Endometrium (tissue), 2 donors: ENCODE results near the gene LONRF2.
"Not testable (repeated sequence)": the region's sequence is repeated elsewhere in the genome, so short reads cannot be mapped to it uniquely, and the experiment has no call there.

Experiments
- FAIRE-seq: peaks from 2 replicates; lab custom pipeline; 2012; peaks lifted over from hg19 to GRCh38; lab: Jason Lieb, UNC
- donor health status: control.
- donor health status: control.

The LONRF2 gene

DNA sequence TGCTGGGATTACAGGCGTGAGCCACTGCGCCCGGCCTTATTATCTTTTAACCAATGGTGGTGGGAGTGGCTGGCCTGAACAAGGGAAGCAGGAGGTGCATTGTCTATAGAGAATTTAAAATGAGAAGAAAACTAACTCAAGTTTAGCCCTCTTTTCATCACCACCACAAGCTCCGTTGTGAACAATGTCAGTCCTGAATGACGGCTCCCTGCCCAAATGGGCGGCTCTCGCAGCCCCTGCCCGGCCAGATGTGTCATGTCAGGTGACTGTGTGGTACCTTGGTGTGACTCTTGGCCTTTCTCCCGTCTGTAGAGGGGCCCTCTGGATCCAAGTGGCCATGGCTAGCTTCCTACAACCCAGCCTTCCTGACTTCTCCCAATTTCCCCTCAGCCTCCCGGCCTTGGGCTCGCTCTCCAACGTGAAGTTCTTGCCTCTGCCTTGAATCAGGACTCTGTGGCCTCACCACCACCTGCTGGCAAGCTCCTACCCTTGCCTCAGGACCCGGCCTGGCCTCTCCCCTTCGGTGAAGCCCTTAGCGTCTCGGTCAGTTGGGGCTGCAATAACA, 67.6 kb downstream of the LONRF2 start:
- no peak for FAIRE-seq

GRCh38 chr2:100253786-100254185, 68.5 kb downstream of the LONRF2 start:
- FAIRE-seq, result no peak

GRCh38 chr2:100252811-100253698, 69.2 kb downstream of the LONRF2 start:
- no peak for FAIRE-seq

- no peak for FAIRE-seq
Observed at GRCh38 chr2:100250645-100251044, 71.7 kb downstream of the LONRF2 start.

GRCh38 chr2:100248971-100249370, 73.3 kb downstream of the LONRF2 start:
- FAIRE-seq, result no peak

DNA sequence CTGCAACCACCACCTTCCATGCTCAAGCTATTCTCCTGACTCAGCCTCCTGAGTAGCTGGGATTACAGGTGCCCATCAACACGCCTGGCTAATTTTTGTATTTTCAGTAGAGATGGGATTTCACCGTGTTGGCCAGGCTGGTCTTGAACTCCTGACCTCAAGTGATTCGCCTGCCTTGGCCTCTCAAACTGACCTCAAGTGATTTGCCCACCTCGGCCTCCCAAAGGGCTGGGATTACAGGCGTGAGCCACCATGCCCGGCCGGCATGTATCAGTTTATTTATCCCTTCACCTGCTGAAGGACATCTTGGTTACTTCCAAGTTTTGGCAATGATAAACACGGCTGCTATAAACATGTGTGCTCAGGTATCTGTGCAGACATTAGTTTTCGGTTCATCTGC, 73.7 kb downstream of the LONRF2 start:
- not testable (repeated sequence) for FAIRE-seq

- no peak for FAIRE-seq
Observed at GRCh38 chr2:100248044-100248330, 74.3 kb downstream of the LONRF2 start.

- no peak for FAIRE-seq
Observed at GRCh38 chr2:100247256-100248043, 74.9 kb downstream of the LONRF2 start.

- FAIRE-seq, result no peak
Observed at GRCh38 chr2:100246163-100247145, 75.8 kb downstream of the LONRF2 start.

DNA sequence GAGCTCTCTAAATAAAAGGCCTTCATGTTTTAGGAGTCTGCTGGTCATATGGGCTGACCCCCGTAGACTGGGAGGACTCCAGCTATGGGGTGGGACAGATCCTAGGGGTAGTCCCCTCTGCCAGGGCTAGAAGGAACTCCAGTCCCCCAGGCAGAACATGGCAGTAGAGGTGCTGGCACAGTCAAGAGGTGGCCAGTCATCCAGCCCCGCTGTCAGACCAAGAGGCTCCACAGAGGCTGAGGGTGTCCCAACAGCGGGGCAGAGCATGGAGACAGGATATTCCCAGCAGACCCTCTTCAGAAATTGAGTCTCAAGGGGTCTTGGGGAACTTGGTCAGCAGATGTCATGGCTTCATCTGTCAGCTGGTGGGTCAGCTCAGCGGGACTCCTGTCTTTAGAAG, 76.6 kb downstream of the LONRF2 start:
- FAIRE-seq, result no peak

DNA sequence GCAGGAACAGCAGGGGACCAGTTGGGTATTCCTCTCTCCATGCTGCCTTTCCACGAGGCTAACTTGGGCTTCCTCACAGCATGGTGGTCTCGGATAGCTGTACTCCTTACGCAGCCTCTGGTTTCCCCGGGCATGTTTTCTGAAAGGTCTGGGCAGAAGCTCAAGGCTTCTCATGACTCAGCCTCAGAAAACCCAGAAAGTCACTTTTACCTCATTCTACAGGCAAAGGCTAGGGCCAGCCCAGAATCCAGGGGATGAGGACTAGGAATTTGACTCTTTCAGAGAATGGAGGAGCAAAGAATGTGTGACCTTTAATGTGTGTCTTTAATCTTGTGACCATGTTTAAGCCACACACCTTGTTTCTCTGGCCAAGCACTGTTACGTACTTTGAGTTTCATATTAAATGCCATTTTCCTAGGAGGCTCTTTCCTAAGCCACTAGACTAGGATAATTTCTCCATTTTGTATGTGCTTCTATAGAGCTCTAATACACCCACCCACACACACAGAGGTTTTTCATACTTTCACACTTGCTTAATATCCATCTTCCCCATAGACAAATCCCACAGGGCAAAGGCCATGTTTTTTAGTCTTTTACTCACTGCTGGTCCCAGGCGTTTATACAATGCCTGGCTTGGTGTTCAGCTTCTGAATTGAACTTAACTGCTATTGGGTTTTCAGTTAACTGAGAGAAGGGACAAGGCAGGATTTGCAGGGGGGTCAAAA, 77.3 kb downstream of the LONRF2 start:
- no peak for FAIRE-seq

- no peak for FAIRE-seq
Observed at GRCh38 chr2:100243631-100244030, 78.7 kb downstream of the LONRF2 start.

GRCh38 chr2:100242891-100243619, 79.2 kb downstream of the LONRF2 start:
- FAIRE-seq, result no peak

DNA sequence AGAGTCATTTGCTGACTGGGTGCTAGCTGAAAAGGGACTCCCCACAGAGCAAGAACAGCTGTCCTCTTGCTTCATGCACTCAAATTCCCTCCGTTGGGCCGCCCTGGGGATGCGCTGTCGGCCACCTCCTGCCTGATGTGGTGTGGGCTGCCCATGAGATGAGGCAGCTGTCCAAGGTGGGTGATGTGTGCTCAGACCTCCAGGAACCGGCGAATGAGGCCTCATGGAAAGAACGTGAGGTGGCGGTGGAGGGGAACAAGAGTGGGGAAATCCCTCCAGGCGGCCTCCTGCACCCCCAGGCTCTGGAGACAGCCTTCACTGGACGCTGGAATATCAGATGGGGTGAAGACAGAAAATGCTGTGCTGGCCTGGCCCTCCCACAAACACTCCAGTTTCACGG, 79.8 kb downstream of the LONRF2 start:
- FAIRE-seq, result no peak

DNA sequence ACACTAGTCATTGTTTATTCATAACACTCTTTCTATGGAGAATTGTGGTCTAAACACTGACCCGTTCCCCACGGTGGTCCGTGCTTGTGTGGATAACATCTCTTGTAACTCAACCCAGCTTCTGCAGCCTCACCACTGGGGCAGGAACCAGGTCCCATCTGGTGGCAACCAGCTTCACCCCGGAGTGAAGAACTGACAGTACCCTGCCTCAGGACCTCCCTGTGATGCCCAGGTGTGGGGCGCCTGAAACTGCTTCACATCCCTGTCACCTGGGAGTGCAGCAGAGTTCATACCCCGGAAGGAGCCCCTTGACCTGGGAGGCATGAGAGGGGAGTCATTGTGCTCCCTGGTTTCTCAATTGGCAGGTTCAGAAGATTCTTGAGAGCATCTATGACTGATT, 81.1 kb downstream of the LONRF2 start:
- no peak for FAIRE-seq

DNA sequence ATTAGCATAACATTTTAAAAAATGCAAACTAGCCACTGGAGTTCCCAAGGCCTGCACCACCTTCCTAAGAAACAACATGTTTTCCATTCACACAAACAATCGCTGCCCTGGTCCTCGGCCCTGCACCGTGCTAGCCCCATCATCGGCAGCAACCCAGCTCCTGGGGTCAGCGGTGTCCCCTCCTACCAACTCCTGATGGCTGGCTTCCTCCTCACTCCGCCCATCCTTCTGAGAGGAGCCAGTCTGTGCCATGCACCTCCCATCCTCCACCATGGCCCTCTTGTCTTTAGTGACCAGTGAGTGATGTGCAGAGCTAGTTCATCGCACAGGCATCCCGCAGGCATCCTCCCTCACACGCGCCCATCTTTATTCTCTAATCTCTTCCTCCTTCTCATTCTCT, 81.9 kb downstream of the LONRF2 start:
- no peak for FAIRE-seq

DNA sequence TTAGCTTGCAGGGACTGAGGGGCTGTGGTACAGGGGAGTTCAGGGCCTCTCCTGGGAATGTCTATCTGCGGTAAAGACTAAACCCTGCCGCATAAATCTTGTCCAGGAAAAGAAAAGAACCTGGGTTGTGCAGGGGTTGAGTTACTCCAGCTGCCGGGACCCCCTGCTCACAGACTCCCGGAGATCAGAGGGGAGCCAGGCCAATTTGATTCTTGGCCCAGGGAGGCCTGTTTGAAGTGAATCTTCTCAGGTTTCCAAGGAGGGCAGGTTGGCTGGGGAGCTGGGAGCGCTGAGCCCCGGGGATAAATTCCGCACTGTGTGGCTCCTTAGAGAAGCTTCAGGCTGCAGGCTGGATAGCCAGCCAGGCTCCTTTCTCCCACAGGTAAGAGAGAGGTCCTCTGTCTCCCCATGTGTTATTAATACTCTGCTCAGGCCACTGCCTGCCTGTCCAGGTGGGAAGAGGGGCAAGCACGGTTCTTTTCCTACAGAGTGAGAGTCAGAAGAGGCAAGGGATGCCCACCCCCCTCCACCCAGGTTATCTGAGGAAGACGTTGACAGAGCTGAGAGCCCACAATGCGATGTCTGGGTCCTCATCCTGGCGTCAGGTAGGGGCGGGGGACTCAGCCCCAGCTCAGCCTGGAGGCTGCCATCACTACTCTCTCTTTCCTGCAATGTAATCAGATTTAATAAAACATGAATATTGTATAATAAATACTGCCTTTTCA, 82.7 kb downstream of the LONRF2 start:
- FAIRE-seq, result no peak

DNA sequence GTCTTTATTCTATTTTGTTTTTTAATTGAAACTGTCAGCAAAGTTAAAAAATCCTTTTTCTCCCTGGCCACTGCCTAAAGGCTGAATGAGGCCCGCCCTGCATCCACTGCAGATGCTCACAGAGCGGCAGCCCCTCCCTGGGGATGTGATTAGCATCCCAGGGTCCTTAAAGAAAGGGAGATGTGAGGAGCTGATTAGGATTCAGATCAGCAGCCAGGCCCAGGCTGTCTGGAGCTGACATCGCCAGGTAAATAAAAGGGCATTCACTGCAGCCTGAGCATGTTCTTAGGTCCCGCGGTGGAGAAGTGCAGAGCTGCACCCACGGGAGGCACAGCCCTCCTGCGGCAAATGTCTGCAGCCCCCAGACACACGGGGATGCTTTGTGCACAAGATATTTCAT, 83.8 kb downstream of the LONRF2 start:
- no peak for FAIRE-seq

- FAIRE-seq, result no peak
Observed at GRCh38 chr2:100237770-100238169, 84.5 kb downstream of the LONRF2 start.

GRCh38 chr2:100237163-100237562, 85.1 kb downstream of the LONRF2 start:
- FAIRE-seq, result no peak
